K562 (cell line): ENCODE data around the gene SLC16A5. TPM values are rescaled to one million over a fixed set of nuclear protein-coding genes. Genes with fewer than 3 reads are reported as not detected.

Experiments used
- ASH1L ChIP-seq: fragments of 450-650 bp; IDR thresholded peaks from 2 replicates; pipeline ENCODE4 v1.6.1; 2018; ENCODE audit warnings: borderline replicate concordance, mild to moderate bottlenecking, low read depth; ENCODE audit not compliant: partially characterized antibody
- EP300 ChIP-seq: IDR thresholded peaks from 2 replicates; pipeline ENCODE4 v1.6.1; 2012; ENCODE audit warnings: low read length, improper control_type of control experiment
- GATA2 ChIP-seq: sonication (generic); formaldehyde crosslinking; IDR thresholded peaks from 2 replicates; pipeline ENCODE4 v1.4.0; 2020; ENCODE audit warnings: mild to moderate bottlenecking, missing genetic modification reagents
- HIVEP1 ChIP-seq: fragments of 250-450 bp; sonication (Bioruptor Pico); IDR thresholded peaks from 2 replicates; pipeline ENCODE4 v1.4.0; 2020; ENCODE audit warnings: mild to moderate bottlenecking
- MCM2 ChIP-seq: fragments of 450-650 bp; IDR thresholded peaks from 2 replicates; pipeline ENCODE4 v1.6.1; 2017; ENCODE audit warnings: low read depth, mild to moderate bottlenecking
- NELFE ChIP-seq: IDR thresholded peaks from 2 replicates; pipeline ENCODE4 v1.6.1; 2011; ENCODE audit warnings: mild to moderate bottlenecking; ENCODE audit not compliant: insufficient read depth, insufficient read length
- NFE2L1 ChIP-seq: fragments of 450-650 bp; IDR thresholded peaks from 2 replicates; pipeline ENCODE4 v1.6.1; 2016; ENCODE audit warnings: missing genetic modification characterization, low read depth, mild to moderate bottlenecking, missing compliant biosample characterization, moderate library complexity, borderline replicate concordance
- NFIX ChIP-seq: fragments of 250-450 bp; sonication (Bioruptor Pico); IDR thresholded peaks from 2 replicates; pipeline ENCODE4 v1.4.0; 2020; ENCODE audit warnings: low read depth, mild to moderate bottlenecking, moderate library complexity
- NUFIP1 ChIP-seq: fragments of 450-650 bp; IDR thresholded peaks from 2 replicates; pipeline ENCODE4 v1.6.1; 2018; ENCODE audit not compliant: partially characterized antibody
- POLR2A ChIP-seq: fragments of 450-650 bp; conservative IDR thresholded peaks from 2 replicates; pipeline ENCODE4 v1.6.1; 2016
- SETDB1 ChIP-seq: IDR thresholded peaks from one replicate; pipeline ENCODE4 v1.6.1; 2012; ENCODE audit warnings: low read length, control low read depth, inconsistent platforms
- SP1 ChIP-seq: sonication (generic); formaldehyde crosslinking; IDR thresholded peaks from 2 replicates; pipeline ENCODE4 v1.8.1; 2022; ENCODE audit warnings: mild to moderate bottlenecking, missing genetic modification reagents
- SPI1 ChIP-seq: IDR thresholded peaks from 2 replicates; pipeline ENCODE4 v1.6.1; 2011; ENCODE audit warnings: low read depth, low read length, control low read depth, borderline replicate concordance
- SRF ChIP-seq, 2 experiments: fragments of 250-450, 450-650 bp in 1 of 2; sonication (Bioruptor Pico) in 1 of 2; sonication (generic) in 1 of 2; formaldehyde crosslinking; IDR thresholded peaks; 2 replicates each; pipeline versions ENCODE4 v1.5.0 to v1.5.1; 2020 to 2022; ENCODE audit warnings: mild to moderate bottlenecking in 1 of 2, missing genetic modification reagents in 1 of 2
- TRIM25 ChIP-seq: fragments of 450-650 bp; IDR thresholded peaks from 2 replicates; pipeline ENCODE4 v1.7.0; 2016; ENCODE audit warnings: borderline replicate concordance
- TSHZ1 ChIP-seq: fragments of 250-450 bp; sonication (Bioruptor Pico); IDR thresholded peaks from 2 replicates; pipeline ENCODE4 v1.4.0; 2020; ENCODE audit warnings: mild to moderate bottlenecking, moderate library complexity
- ZBTB43 ChIP-seq: sonication (generic); formaldehyde crosslinking; IDR thresholded peaks from 2 replicates; pipeline ENCODE4 v1.8.0; 2023; ENCODE audit warnings: mild to moderate bottlenecking, missing genetic modification reagents
- ZNF140 ChIP-seq: fragments of 250-450 bp; sonication (Bioruptor Pico); IDR thresholded peaks from 2 replicates; pipeline ENCODE4 v1.8.0; 2021; ENCODE audit warnings: moderate library complexity, mild to moderate bottlenecking, inconsistent platforms
- ZNF592 ChIP-seq: fragments of 450-650 bp; IDR thresholded peaks from 2 replicates; pipeline ENCODE4 v1.6.1; 2017; ENCODE audit warnings: antibody characterized with exemption, mild to moderate bottlenecking
- ZNF785 ChIP-seq: fragments of 250-450 bp; sonication (Bioruptor Pico); IDR thresholded peaks from 2 replicates; pipeline ENCODE4 v1.4.0; 2020; ENCODE audit warnings: mild to moderate bottlenecking
- polyA plus RNA-seq, 8 experiments: library from polyadenylated mRNA; depleted of rRNA in 4 of 8; stranded (reverse) in 5 of 8; unstranded in 3 of 8; fragments of >200 nt; fragmentation: Nextera tagmentation in 2 of 8; fragmentation: Illumina TruSeq in 1 of 8; extraction: Ambion mirVana in 2 of 8; extraction: Trizol in 1 of 8; gene quantifications; 2 replicates each; pipeline versions ENCODE4 v1.2.1 to v1.2.3, GENCODE V29; 2011 to 2014; ENCODE audit warnings: inconsistent platforms in 1 of 8, missing spikeins in 1 of 8
- total RNA-seq, 7 experiments: library from RNA; depleted of rRNA in 6 of 7; stranded (reverse); fragments of >200 nt in 6 of 7; fragmentation: Illumina TruSeq in 2 of 7; extraction: Trizol in 2 of 7; gene quantifications; 2 replicates each; pipeline versions ENCODE4 v1.2.1 to v1.2.3, GENCODE V29; 2011 to 2021; ENCODE audit warnings: low replicate concordance in 1 of 7

SLC16A5 gene
- total and polyA plus RNA-seq, 9 of the 15 experiments (the other 6 are each of a cell fraction or from before 2014, with no cell fraction given) = 0.06 to 2.6 (median 0.91) TPM

GRCh38 chr17:75074532-75074931, 13.2 kb upstream of the SLC16A5 start (continued):
- TF ChIP-seq TRIM25 = no peak
- peak; percentile 75; the same call in 1 of the 2 replicates for TF ChIP-seq GATA2
- no peak for TF ChIP-seq MCM2
- no peak for TF ChIP-seq ZNF140 (CRISPR knock-in tag)
- TF ChIP-seq ZNF592 = 0 out of 2 replicates have a peak, but pooled peaks have one; percentile 37
- no peak for TF ChIP-seq NELFE
- no peak for TF ChIP-seq SP1 (CRISPR knock-in tag)
- TF ChIP-seq NUFIP1 = no peak
- TF ChIP-seq ZBTB43 (CRISPR knock-in tag) = no peak
- TF ChIP-seq TSHZ1 (CRISPR knock-in tag) = no peak
- TF ChIP-seq HIVEP1 (CRISPR knock-in tag) = no peak
- no peak for TF ChIP-seq POLR2A
- no peak for TF ChIP-seq SETDB1
- no peak for TF ChIP-seq ZNF785 (CRISPR knock-in tag)
- no peak for TF ChIP-seq NFE2L1 (tag)
- TF ChIP-seq SPI1 = peak; percentile 89
- peak; percentile 46; the same call in 1 of the 2 replicates for TF ChIP-seq EP300
- TF ChIP-seq SRF (CRISPR knock-in tag; IDR thresholded peaks at IDR 0.05) = peak in 1 of 2 experiments; percentile 83; a peak in 1 of 4 replicates
- no peak for TF ChIP-seq NFIX (CRISPR knock-in tag)
- TF ChIP-seq ASH1L = no peak
